H9 (cell line): ENCODE results near the gene OCIAD2. TPM values are rescaled to one million over a fixed set of nuclear protein-coding genes. Genes with fewer than 3 reads are reported as not detected.

Source experiments
- DNase-seq: peaks from one replicate; pipeline ENCODE4 v3.0.0-alpha.2; 2017
- H2AFZ ChIP-seq: one replicate; pipeline ENCODE4 v1.6.1; 2013; ENCODE audit warnings: mild to moderate bottlenecking, low read length, control low read depth, moderate library complexity
- H2AK5ac ChIP-seq: 2 replicates; pipeline ENCODE4 v1.6.1; 2013; ENCODE audit warnings: low read length, control low read depth, mixed read lengths; ENCODE audit not compliant: insufficient read length
- H2BK120ac ChIP-seq: one replicate; pipeline ENCODE4 v1.6.1; 2013; ENCODE audit warnings: low read depth, mild to moderate bottlenecking, low read length, control low read depth, inconsistent platforms; ENCODE audit not compliant: poor library complexity, severe bottlenecking
- H2BK12ac ChIP-seq: 2 replicates; pipeline ENCODE4 v1.6.1; 2013; ENCODE audit warnings: low read length, control low read depth, mixed read lengths, low read depth; ENCODE audit not compliant: insufficient read length
- H2BK15ac ChIP-seq: 2 replicates; pipeline ENCODE4 v1.6.1; 2013; ENCODE audit warnings: low read depth, low read length, control low read depth
- H2BK20ac ChIP-seq: one replicate; pipeline ENCODE4 v1.6.1; 2013; ENCODE audit warnings: low read depth, mild to moderate bottlenecking, low read length, control low read depth, inconsistent platforms; ENCODE audit not compliant: poor library complexity, severe bottlenecking
- H2BK5ac ChIP-seq: 2 replicates; pipeline ENCODE4 v1.6.1; 2013; ENCODE audit warnings: low read length, control low read depth, mixed read lengths; ENCODE audit not compliant: insufficient read length
- H3K14ac ChIP-seq: 2 replicates; pipeline ENCODE4 v1.6.1; 2013; ENCODE audit warnings: low read length, control low read depth; ENCODE audit not compliant: insufficient read depth
- H3K18ac ChIP-seq: 2 replicates; pipeline ENCODE4 v1.6.1; 2013; ENCODE audit warnings: low read depth, mild to moderate bottlenecking, mixed read lengths, low read length, control low read depth; ENCODE audit not compliant: insufficient read length
- H3K23ac ChIP-seq: 2 replicates; pipeline ENCODE4 v1.6.1; 2013; ENCODE audit warnings: low read length, control low read depth, mixed read lengths, low read depth; ENCODE audit not compliant: insufficient read length
- H3K23me2 ChIP-seq: 2 replicates; pipeline ENCODE4 v1.6.1; 2013; ENCODE audit warnings: low read depth, mild to moderate bottlenecking, mixed read lengths, low read length, control low read depth; ENCODE audit not compliant: insufficient read length, poor library complexity, severe bottlenecking
- H3K27ac ChIP-seq: 2 replicates; pipeline ENCODE4 v1.5.1; 2013; ENCODE audit warnings: low read length, control low read depth, mixed read lengths, low read depth; ENCODE audit not compliant: insufficient read length
- H3K27me3 ChIP-seq: 2 replicates; pipeline ENCODE4 v1.6.1; 2013; ENCODE audit warnings: low read length, control low read depth, inconsistent platforms; ENCODE audit not compliant: insufficient read depth
- H3K4ac ChIP-seq: 2 replicates; pipeline ENCODE4 v1.6.1; 2013; ENCODE audit warnings: low read depth, mild to moderate bottlenecking, control low read depth, inconsistent platforms, low read length, moderate library complexity
- H3K4me1 ChIP-seq: 2 replicates; pipeline ENCODE4 v1.6.1; 2013; ENCODE audit warnings: low read length, control low read depth, inconsistent platforms; ENCODE audit not compliant: insufficient read depth
- H3K4me2 ChIP-seq: 2 replicates; pipeline ENCODE4 v1.6.1; 2013; ENCODE audit warnings: low read length, control low read depth, mixed read lengths; ENCODE audit not compliant: insufficient read length, insufficient read depth
- H3K56ac ChIP-seq: 2 replicates; pipeline ENCODE4 v1.6.1; 2013; ENCODE audit warnings: low read depth, mild to moderate bottlenecking, mixed read lengths, low read length, control low read depth; ENCODE audit not compliant: insufficient read length
- H3K79me1 ChIP-seq: 2 replicates; pipeline ENCODE4 v1.6.1; 2013; ENCODE audit warnings: low read depth, mild to moderate bottlenecking, moderate library complexity, low read length, control low read depth, inconsistent platforms; ENCODE audit not compliant: insufficient read depth, poor library complexity, severe bottlenecking
- H3K79me2 ChIP-seq: 2 replicates; pipeline ENCODE4 v1.6.1; 2013; ENCODE audit warnings: low read length, control low read depth, inconsistent platforms; ENCODE audit not compliant: insufficient read depth
- H3K9ac ChIP-seq: 2 replicates; pipeline ENCODE4 v1.6.1; 2013; ENCODE audit warnings: low read length, control low read depth, mixed read lengths; ENCODE audit not compliant: insufficient read length; ENCODE audit errors: extremely low read depth
- H3K9me3 ChIP-seq: one replicate; pipeline ENCODE4 v1.6.1; 2013; ENCODE audit warnings: low read depth, low read length, inconsistent platforms; ENCODE audit not compliant: control insufficient read depth
- H3T11ph ChIP-seq: one replicate; pipeline ENCODE4 v1.6.1; 2013; ENCODE audit warnings: mild to moderate bottlenecking, low read length, control low read depth, inconsistent platforms
- H4K20me1 ChIP-seq: one replicate; pipeline ENCODE4 v1.6.1; 2013; ENCODE audit not compliant: control insufficient read depth, insufficient read length, insufficient read depth
- H4K5ac ChIP-seq: 2 replicates; pipeline ENCODE4 v1.6.1; 2013; ENCODE audit warnings: low read depth, mild to moderate bottlenecking, mixed read lengths, low read length, control low read depth; ENCODE audit not compliant: insufficient read length
- H4K8ac ChIP-seq: replicated peaks from 2 replicates; pipeline ENCODE4 v1.6.1; 2013; ENCODE audit warnings: low read length, control low read depth, mixed read lengths, low read depth; ENCODE audit not compliant: insufficient read length
- H4K91ac ChIP-seq: 2 replicates; pipeline ENCODE4 v1.6.1; 2013; ENCODE audit warnings: low read depth, mild to moderate bottlenecking, moderate library complexity, mixed read lengths, low read length, control low read depth; ENCODE audit not compliant: insufficient read length
- H3K27ac Mint-ChIP-seq, 3 experiments: 2 replicates in 2 of 3; 3 replicates in 1 of 3; pipeline ENCODE4 v1.8.0; 2020 to 2021; ENCODE audit warnings: mixed read lengths in 3 of 3, mild to moderate bottlenecking in 1 of 3, moderate library complexity in 1 of 3
- H3K27me3 Mint-ChIP-seq: 2 replicates; pipeline ENCODE4 v1.8.0; 2021; ENCODE audit warnings: low read depth, mild to moderate bottlenecking, moderate library complexity, mixed read lengths
- H3K36me3 Mint-ChIP-seq, 3 experiments: 2 replicates in 2 of 3; 3 replicates in 1 of 3; pipeline ENCODE4 v1.8.0; 2020 to 2021; ENCODE audit warnings: low read depth in 3 of 3, mixed read lengths in 3 of 3; ENCODE audit not compliant: insufficient read depth in 1 of 3
- H3K4me1 Mint-ChIP-seq, 2 experiments: 2 replicates each; pipeline ENCODE4 v1.8.0; 2020; ENCODE audit warnings: mixed read lengths in 2 of 2
- H3K4me3 Mint-ChIP-seq, 2 experiments: 2 replicates in 1 of 2; 3 replicates in 1 of 2; pipeline ENCODE4 v1.8.0; 2020 to 2021; ENCODE audit warnings: mild to moderate bottlenecking in 2 of 2, mixed read lengths in 2 of 2, moderate library complexity in 1 of 2
- H3K9me3 Mint-ChIP-seq, 2 experiments: 2 replicates in 1 of 2; 3 replicates in 1 of 2; pipeline ENCODE4 v1.8.0; 2020; ENCODE audit warnings: mild to moderate bottlenecking in 2 of 2, mixed read lengths in 2 of 2, moderate library complexity in 1 of 2
- total RNA-seq: library from RNA; stranded (reverse); gene quantifications from 2 replicates; pipeline ENCODE4 v1.2.1, GENCODE V29; 2021
- TF ChIP-seq, protein P1 (sequence below): fragments of 200-600 bp; sonication (generic); conservative IDR thresholded peaks from 3 replicates; pipeline ENCODE4 v1.8.0; 2021; ENCODE audit warnings: antibody characterized with exemption, mild to moderate bottlenecking

The OCIAD2 gene
- total RNA-seq, 1 experiment from 2014 or later = 108 TPM

DNA sequence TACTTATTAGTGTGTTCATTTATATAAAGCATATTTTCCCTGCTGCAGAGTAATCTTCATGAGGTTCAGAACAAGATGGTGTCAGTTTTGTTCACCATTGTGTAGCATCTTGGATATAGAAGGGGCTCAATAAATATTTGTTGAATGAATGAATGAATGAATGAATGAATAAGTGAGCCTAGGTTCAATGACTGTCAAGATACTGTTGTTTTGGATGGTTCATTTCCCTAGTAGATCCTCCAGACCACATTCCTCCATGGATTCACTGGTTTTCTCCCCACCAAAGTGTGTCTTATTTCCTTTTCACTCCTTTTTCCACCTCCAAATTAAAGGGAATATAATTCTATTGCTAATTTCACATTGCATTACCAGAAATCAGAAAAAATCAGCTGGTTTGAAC lies 2.1 kb upstream of the OCIAD2 start:
- peaks cover 4% of the 10 kb centered on the region for H3K4me1 ChIP-seq
- no peak overlapping the region for H3K4me3 Mint-ChIP-seq

More for the DNA sequence above, 2.1 kb upstream of the OCIAD2 start:
- no peak overlapping the region for H3K27ac ChIP-seq
- Mint-ChIP-seq H3K36me3 (peaks cover 0 to 7% (median 5%) of the 10 kb centered on the region in 3 experiments; a peak in 4 of 7 replicates), H3K27me3 (no peaks in the 10 kb centered on the region; the same call in 1 of the 2 replicates), H3K27ac (no peak overlapping the region), H3K9me3 (no peaks in the 10 kb centered on the region; a peak in 1 of 5 replicates), H3K4me1 (peaks cover 8 to 18% of the 10 kb centered on the region in 2 experiments)
- no peak overlapping the region for H3K4me2 ChIP-seq
- H3K27me3 ChIP-seq = no peaks in the 10 kb centered on the region
- peaks cover 4% of the 10 kb centered on the region; the same call in 1 of the 2 replicates for H3K79me2 ChIP-seq
- no peak overlapping the region for H2BK120ac ChIP-seq
- H3K14ac ChIP-seq = no peak overlapping the region
- no peak overlapping the region for H2AK5ac ChIP-seq
- no peak overlapping the region for H2BK5ac ChIP-seq
- no peak for DNase-seq
- H2BK15ac ChIP-seq = no peak overlapping the region
- H3T11ph ChIP-seq = no peak overlapping the region
- H4K8ac ChIP-seq = no peak overlapping the region
- H3K23me2 ChIP-seq = peaks cover 13% of the 10 kb centered on the region
- H3K23ac ChIP-seq = no peak overlapping the region
- TF ChIP-seq, protein P1, sequence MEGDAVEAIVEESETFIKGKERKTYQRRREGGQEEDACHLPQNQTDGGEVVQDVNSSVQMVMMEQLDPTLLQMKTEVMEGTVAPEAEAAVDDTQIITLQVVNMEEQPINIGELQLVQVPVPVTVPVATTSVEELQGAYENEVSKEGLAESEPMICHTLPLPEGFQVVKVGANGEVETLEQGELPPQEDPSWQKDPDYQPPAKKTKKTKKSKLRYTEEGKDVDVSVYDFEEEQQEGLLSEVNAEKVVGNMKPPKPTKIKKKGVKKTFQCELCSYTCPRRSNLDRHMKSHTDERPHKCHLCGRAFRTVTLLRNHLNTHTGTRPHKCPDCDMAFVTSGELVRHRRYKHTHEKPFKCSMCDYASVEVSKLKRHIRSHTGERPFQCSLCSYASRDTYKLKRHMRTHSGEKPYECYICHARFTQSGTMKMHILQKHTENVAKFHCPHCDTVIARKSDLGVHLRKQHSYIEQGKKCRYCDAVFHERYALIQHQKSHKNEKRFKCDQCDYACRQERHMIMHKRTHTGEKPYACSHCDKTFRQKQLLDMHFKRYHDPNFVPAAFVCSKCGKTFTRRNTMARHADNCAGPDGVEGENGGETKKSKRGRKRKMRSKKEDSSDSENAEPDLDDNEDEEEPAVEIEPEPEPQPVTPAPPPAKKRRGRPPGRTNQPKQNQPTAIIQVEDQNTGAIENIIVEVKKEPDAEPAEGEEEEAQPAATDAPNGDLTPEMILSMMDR = no peak
- H3K9ac ChIP-seq = no peak overlapping the region
- no peak overlapping the region for H4K91ac ChIP-seq
- H4K20me1 ChIP-seq = no peaks in the 10 kb centered on the region
- H2BK20ac ChIP-seq = no peak overlapping the region
- no peak overlapping the region for H3K56ac ChIP-seq
- H3K18ac ChIP-seq = no peak overlapping the region
- no peak overlapping the region for H2BK12ac ChIP-seq
- H3K79me1 ChIP-seq = no peaks in the 10 kb centered on the region
- no peak overlapping the region for H4K5ac ChIP-seq
- no peak overlapping the region for H3K4ac ChIP-seq
- H2AFZ ChIP-seq = no peak overlapping the region
- no peaks in the 10 kb centered on the region for H3K9me3 ChIP-seq
